Measurements from ENCODE around the gene CT47C1. TPM values are rescaled to one million over a fixed set of nuclear protein-coding genes. Genes with fewer than 3 reads are reported as not detected.
"Not testable (repeated sequence)": the region's sequence is repeated elsewhere in the genome, so short reads cannot be mapped to it uniquely, and the experiment has no call there.

CT47C1 gene
- polyA plus RNA-seq (2011; rRNA removed) (not detected in 2 replicates), polyA minus RNA-seq (2011; rRNA and poly(A)+ RNA removed) (not detected in 2 replicates)

- DNase-seq (ENCODE audit: low read depth) = no peak
- no peak for TF ChIP-seq CTCF (IDR thresholded peaks at IDR 0.05; ENCODE audit: insufficient read depth, low read depth, low read length)
- POLR2A ChIA-PET = no interaction called here
Observed at GRCh38 chrX:119072744-119073143, at the start of gene CT47C1. TSS of gene CT47C1 (plus strand) at chrX:119072993. CDS start at chrX:119073226, 233 bp downstream.

DNA sequence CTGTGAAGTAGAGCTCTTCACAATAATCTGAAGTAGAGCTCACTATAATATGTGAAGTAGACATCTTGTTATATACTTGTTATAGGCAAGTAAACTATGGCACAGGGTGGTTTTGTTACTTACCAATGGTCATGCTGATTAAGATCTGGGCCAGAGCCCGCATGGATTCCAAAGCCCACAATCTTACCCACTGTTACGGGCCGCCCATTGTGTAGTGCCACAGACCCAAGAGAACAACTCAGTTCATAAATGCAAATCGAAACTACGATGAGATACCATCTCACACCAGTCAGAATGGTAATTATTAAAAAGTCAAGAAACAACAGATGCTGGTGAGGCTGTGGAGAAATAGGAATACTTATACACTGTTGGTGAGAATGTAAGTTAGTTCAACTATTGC lies 46.9 kb upstream of the CT47C1 start:
- Histone ChIP-seq H3K27me3 (ENCODE audit: control insufficient read depth, insufficient read depth, low read length) (no peaks in the 10 kb centered on the region), H3K36me3 (ENCODE audit: control insufficient read depth, insufficient read depth, low read length) (no peaks in the 10 kb centered on the region), H3K4me3 (ENCODE audit: low read depth, low read length) (no peak overlapping the region)
- no peak for DNase-seq (ENCODE audit: low read depth)
- TF ChIP-seq CTCF (IDR thresholded peaks at IDR 0.05; ENCODE audit: insufficient read depth, low read depth, low read length) = no peak
- CTCF ChIA-PET = interaction anchor here (1.3 kb wide), 1 partner anchor 21 kb away, joined by 3 read pairs; no protein-coding TSS in a partner anchor
- POLR2A ChIA-PET = no interaction called here

More at GRCh38 chrX:119072744-119073143, at the start of gene CT47C1:
- Histone ChIP-seq H3K4me3 (ENCODE audit: low read depth, low read length) (no peak within 1 kb of the TSS), H3K27me3 (ENCODE audit: control insufficient read depth, insufficient read depth, low read length) (no peaks in the 10 kb centered on the region; the same call in 1 of the 2 replicates), H3K36me3 (ENCODE audit: control insufficient read depth, insufficient read depth, low read length) (no peaks in the 10 kb centered on the region)
- CTCF ChIA-PET = no interaction called here

- H3K36me3 ChIP-seq (ENCODE audit: control insufficient read depth, insufficient read depth, low read length); DNase-seq (ENCODE audit: low read depth); POLR2A ChIA-PET; H3K4me3 ChIP-seq (ENCODE audit: low read depth, low read length); H3K27me3 ChIP-seq (ENCODE audit: control insufficient read depth, insufficient read depth, low read length): not testable (repeated sequence)
- CTCF ChIA-PET = interaction anchor here (1.3 kb wide), 1 partner anchor 21 kb away, joined by 3 read pairs; no protein-coding TSS in a partner anchor
Observed at GRCh38 chrX:119026344-119026743, 46.4 kb upstream of the CT47C1 start.

GRCh38 chrX:119027960-119028732 lies 44.6 kb upstream of the CT47C1 start:
- H3K36me3 ChIP-seq (ENCODE audit: control insufficient read depth, insufficient read depth, low read length); POLR2A ChIA-PET; CTCF ChIA-PET; H3K4me3 ChIP-seq (ENCODE audit: low read depth, low read length); DNase-seq (ENCODE audit: low read depth); H3K27me3 ChIP-seq (ENCODE audit: control insufficient read depth, insufficient read depth, low read length): not testable (repeated sequence)

- POLR2A ChIA-PET = no interaction called here
- Histone ChIP-seq H3K27me3 (ENCODE audit: control insufficient read depth, insufficient read depth, low read length) (no peaks in the 10 kb centered on the region), H3K4me3 (ENCODE audit: low read depth, low read length) (no peak overlapping the region), H3K36me3 (ENCODE audit: control insufficient read depth, insufficient read depth, low read length) (no peaks in the 10 kb centered on the region)
- CTCF ChIA-PET = no interaction called here
- no peak for DNase-seq (ENCODE audit: low read depth)
- TF ChIP-seq CTCF (IDR thresholded peaks at IDR 0.05; ENCODE audit: insufficient read depth, low read depth, low read length) = no peak
Observed at GRCh38 chrX:119028733-119029330, 44.0 kb upstream of the CT47C1 start.

- H3K36me3 ChIP-seq (ENCODE audit: control insufficient read depth, insufficient read depth, low read length); H3K4me3 ChIP-seq (ENCODE audit: low read depth, low read length); POLR2A ChIA-PET; DNase-seq (ENCODE audit: low read depth); CTCF ChIA-PET; H3K27me3 ChIP-seq (ENCODE audit: control insufficient read depth, insufficient read depth, low read length): not testable (repeated sequence)
Observed at GRCh38 chrX:119029656-119030055, 43.1 kb upstream of the CT47C1 start.
